ENCODE results near the gene FOXP1. TPM values are rescaled to one million over a fixed set of nuclear protein-coding genes. Genes with fewer than 3 reads are reported as not detected.

Gene FOXP1
- total and polyA plus RNA-seq, 4 donors, result 4.9 to 35.4 (median 32.0) TPM

DNA sequence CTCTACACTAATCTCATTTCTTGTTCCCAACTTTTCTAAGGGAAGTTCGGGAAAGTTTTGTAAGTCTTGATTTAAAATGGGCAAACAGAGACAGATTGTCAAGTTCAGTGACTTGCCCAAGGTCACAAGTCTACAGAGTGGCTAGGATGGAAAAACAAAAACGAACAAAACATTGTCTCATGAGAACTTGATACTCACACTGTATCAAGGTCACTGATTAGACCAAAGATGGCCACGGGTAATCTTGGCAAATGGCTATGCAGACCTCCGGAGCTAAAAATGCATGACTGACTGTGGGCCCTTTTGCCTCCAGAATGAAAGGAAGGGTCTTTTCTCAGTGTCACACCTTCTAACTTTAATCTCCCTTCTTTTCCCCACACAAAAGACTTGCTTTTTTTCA lies 460.9 kb downstream of the FOXP1 start:
- Histone ChIP-seq H3K27ac (ENCODE audit: low read depth in 1 of 2, low read length in 2 of 2) (no peak overlapping the region), H3K9me3 (ENCODE audit: control insufficient read depth in 4 of 4, low read length in 3 of 4) (no peaks in the 10 kb centered on the region), H3K27me3 (ENCODE audit: control insufficient read depth in 4 of 4, insufficient read depth in 4 of 4, low read length in 3 of 4) (no peaks in the 10 kb centered on the region), H3K9ac (ENCODE audit: low read depth in 1 of 2, low read length in 2 of 2) (no peak overlapping the region), H3K4me3 (ENCODE audit: low read depth in 1 of 3, low read length in 3 of 3) (no peak overlapping the region), H3K4me1 (ENCODE audit: control insufficient read depth in 4 of 4, insufficient read depth in 4 of 4, low read length in 3 of 4) (peaks cover 2 to 9% (median 5%) of the 10 kb centered on the region in 4 donors), H3K36me3 (ENCODE audit: control insufficient read depth in 4 of 4, insufficient read depth in 3 of 4, low read depth in 1 of 4, low read length in 3 of 4) (peaks cover 0 to 6% (median 0%) of the 10 kb centered on the region in 4 donors)
- TF ChIP-seq, protein P1, sequence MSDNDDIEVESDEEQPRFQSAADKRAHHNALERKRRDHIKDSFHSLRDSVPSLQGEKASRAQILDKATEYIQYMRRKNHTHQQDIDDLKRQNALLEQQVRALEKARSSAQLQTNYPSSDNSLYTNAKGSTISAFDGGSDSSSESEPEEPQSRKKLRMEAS (IDR thresholded peaks at IDR 0.05), result no peak
- no peak for TF ChIP-seq SP1 (IDR thresholded peaks at IDR 0.05)
- TF ChIP-seq YY1 (IDR thresholded peaks at IDR 0.05), result no peak
- no peak for TF ChIP-seq HNF4A (conservative IDR thresholded peaks at IDR 0.05)
- TF ChIP-seq, protein P2, sequence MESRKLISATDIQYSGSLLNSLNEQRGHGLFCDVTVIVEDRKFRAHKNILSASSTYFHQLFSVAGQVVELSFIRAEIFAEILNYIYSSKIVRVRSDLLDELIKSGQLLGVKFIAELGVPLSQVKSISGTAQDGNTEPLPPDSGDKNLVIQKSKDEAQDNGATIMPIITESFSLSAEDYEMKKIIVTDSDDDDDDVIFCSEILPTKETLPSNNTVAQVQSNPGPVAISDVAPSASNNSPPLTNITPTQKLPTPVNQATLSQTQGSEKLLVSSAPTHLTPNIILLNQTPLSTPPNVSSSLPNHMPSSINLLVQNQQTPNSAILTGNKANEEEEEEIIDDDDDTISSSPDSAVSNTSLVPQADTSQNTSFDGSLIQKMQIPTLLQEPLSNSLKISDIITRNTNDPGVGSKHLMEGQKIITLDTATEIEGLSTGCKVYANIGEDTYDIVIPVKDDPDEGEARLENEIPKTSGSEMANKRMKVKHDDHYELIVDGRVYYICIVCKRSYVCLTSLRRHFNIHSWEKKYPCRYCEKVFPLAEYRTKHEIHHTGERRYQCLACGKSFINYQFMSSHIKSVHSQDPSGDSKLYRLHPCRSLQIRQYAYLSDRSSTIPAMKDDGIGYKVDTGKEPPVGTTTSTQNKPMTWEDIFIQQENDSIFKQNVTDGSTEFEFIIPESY (IDR thresholded peaks at IDR 0.05), result no peak
- no peak for TF ChIP-seq GABPA (IDR thresholded peaks at IDR 0.05 in 1 of 2, conservative IDR thresholded peaks at IDR 0.05 in 1 of 2)
- no peak for TF ChIP-seq RAD21 (IDR thresholded peaks at IDR 0.05)
- TF ChIP-seq EGR1 (IDR thresholded peaks at IDR 0.05; ENCODE audit: low read depth in 2 of 2), result no peak
- no peak for TF ChIP-seq FOXA2 (IDR thresholded peaks at IDR 0.05)
- no peak for TF ChIP-seq JUND (IDR thresholded peaks at IDR 0.05)
- TF ChIP-seq, protein P3, sequence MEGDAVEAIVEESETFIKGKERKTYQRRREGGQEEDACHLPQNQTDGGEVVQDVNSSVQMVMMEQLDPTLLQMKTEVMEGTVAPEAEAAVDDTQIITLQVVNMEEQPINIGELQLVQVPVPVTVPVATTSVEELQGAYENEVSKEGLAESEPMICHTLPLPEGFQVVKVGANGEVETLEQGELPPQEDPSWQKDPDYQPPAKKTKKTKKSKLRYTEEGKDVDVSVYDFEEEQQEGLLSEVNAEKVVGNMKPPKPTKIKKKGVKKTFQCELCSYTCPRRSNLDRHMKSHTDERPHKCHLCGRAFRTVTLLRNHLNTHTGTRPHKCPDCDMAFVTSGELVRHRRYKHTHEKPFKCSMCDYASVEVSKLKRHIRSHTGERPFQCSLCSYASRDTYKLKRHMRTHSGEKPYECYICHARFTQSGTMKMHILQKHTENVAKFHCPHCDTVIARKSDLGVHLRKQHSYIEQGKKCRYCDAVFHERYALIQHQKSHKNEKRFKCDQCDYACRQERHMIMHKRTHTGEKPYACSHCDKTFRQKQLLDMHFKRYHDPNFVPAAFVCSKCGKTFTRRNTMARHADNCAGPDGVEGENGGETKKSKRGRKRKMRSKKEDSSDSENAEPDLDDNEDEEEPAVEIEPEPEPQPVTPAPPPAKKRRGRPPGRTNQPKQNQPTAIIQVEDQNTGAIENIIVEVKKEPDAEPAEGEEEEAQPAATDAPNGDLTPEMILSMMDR (IDR thresholded peaks at IDR 0.05; ENCODE audit: low read depth, low read length, missing input control), result no peak
- TF ChIP-seq HNF4G (IDR thresholded peaks at IDR 0.05), result no peak
- TF ChIP-seq RXRA (IDR thresholded peaks at IDR 0.05), result no peak
- TF ChIP-seq, protein P4, sequence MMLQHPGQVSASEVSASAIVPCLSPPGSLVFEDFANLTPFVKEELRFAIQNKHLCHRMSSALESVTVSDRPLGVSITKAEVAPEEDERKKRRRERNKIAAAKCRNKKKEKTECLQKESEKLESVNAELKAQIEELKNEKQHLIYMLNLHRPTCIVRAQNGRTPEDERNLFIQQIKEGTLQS (IDR thresholded peaks at IDR 0.05), result no peak
- TF ChIP-seq, protein P5, sequence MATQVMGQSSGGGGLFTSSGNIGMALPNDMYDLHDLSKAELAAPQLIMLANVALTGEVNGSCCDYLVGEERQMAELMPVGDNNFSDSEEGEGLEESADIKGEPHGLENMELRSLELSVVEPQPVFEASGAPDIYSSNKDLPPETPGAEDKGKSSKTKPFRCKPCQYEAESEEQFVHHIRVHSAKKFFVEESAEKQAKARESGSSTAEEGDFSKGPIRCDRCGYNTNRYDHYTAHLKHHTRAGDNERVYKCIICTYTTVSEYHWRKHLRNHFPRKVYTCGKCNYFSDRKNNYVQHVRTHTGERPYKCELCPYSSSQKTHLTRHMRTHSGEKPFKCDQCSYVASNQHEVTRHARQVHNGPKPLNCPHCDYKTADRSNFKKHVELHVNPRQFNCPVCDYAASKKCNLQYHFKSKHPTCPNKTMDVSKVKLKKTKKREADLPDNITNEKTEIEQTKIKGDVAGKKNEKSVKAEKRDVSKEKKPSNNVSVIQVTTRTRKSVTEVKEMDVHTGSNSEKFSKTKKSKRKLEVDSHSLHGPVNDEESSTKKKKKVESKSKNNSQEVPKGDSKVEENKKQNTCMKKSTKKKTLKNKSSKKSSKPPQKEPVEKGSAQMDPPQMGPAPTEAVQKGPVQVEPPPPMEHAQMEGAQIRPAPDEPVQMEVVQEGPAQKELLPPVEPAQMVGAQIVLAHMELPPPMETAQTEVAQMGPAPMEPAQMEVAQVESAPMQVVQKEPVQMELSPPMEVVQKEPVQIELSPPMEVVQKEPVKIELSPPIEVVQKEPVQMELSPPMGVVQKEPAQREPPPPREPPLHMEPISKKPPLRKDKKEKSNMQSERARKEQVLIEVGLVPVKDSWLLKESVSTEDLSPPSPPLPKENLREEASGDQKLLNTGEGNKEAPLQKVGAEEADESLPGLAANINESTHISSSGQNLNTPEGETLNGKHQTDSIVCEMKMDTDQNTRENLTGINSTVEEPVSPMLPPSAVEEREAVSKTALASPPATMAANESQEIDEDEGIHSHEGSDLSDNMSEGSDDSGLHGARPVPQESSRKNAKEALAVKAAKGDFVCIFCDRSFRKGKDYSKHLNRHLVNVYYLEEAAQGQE (IDR thresholded peaks at IDR 0.05), result no peak
- WGBS, result 63% methylated on average over 4 of the region's 4 CpGs
- DNase-seq (ENCODE audit: low spot score), result no peak
